Adrenal gland (tissue), 5 donors: ENCODE data around the gene IFITM5.

Experiments
- CTCF ChIP-seq, 6 experiments: fragments of 450-650 bp in 4 of 6; fragments of 200-600 bp in 2 of 6; sonication (generic) in 1 of 6; IDR thresholded peaks; 1 replicate in 5 of 6; 2 replicates in 1 of 6; pipeline versions ENCODE4 v1.5.1 to v1.8.0; 2016 to 2021; ENCODE audit warnings: antibody characterized with exemption in 6 of 6, mild to moderate bottlenecking in 2 of 6, moderate library complexity in 1 of 6
- POLR2A ChIP-seq, 2 donors: fragments of 450-650 bp; IDR thresholded peaks; one replicate each; pipeline ENCODE4 v1.6.1; 2017; ENCODE audit warnings: antibody characterized with exemption in 2 of 2, mild to moderate bottlenecking in 2 of 2, moderate library complexity in 1 of 2
- donor health status: DM: no; HTN: no; CAD: no.

GRCh38 chr11:293271-293851 is 6.0 kb downstream of the IFITM5 start:
- TF ChIP-seq POLR2A (IDR thresholded peaks at IDR 0.05): no peak
- TF ChIP-seq CTCF (IDR thresholded peaks at IDR 0.05): no peak
